Measurements from ENCODE around the gene TNFRSF8.

The TNFRSF8 gene

DNA sequence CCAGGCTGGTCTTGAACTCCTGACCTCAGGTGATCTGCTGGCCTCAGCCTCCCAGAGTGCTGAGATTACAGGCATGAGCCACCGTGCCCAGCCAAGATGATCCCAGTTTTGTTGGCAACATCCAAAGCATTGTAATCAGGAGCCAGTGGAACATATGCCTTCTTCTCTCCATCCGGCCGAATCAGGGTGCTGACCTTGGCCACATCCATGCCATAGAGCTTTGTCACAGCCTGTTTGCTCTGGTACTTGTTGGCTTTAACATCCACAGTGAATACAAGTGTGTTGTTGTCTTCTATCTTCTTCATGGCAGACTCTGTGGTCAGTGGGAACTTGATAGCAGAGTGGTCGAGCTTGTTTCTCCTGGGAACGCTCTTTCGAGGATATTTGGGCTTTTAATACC is 17.1 kb downstream of the TNFRSF8 start:
- TF ChIP-seq, protein P1, sequence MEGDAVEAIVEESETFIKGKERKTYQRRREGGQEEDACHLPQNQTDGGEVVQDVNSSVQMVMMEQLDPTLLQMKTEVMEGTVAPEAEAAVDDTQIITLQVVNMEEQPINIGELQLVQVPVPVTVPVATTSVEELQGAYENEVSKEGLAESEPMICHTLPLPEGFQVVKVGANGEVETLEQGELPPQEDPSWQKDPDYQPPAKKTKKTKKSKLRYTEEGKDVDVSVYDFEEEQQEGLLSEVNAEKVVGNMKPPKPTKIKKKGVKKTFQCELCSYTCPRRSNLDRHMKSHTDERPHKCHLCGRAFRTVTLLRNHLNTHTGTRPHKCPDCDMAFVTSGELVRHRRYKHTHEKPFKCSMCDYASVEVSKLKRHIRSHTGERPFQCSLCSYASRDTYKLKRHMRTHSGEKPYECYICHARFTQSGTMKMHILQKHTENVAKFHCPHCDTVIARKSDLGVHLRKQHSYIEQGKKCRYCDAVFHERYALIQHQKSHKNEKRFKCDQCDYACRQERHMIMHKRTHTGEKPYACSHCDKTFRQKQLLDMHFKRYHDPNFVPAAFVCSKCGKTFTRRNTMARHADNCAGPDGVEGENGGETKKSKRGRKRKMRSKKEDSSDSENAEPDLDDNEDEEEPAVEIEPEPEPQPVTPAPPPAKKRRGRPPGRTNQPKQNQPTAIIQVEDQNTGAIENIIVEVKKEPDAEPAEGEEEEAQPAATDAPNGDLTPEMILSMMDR (IDR thresholded peaks at IDR 0.05; ENCODE audit: borderline replicate concordance, control extremely low read depth, extremely low read depth, insufficient read depth, missing control alignments): no peak
- in situ Hi-C loops (cut with MboI; ENCODE audit: low sequenced_read_pairs, unreplicated experiment): no loop called here
- DNase-seq (ENCODE audit: low spot score): no peak

DNA sequence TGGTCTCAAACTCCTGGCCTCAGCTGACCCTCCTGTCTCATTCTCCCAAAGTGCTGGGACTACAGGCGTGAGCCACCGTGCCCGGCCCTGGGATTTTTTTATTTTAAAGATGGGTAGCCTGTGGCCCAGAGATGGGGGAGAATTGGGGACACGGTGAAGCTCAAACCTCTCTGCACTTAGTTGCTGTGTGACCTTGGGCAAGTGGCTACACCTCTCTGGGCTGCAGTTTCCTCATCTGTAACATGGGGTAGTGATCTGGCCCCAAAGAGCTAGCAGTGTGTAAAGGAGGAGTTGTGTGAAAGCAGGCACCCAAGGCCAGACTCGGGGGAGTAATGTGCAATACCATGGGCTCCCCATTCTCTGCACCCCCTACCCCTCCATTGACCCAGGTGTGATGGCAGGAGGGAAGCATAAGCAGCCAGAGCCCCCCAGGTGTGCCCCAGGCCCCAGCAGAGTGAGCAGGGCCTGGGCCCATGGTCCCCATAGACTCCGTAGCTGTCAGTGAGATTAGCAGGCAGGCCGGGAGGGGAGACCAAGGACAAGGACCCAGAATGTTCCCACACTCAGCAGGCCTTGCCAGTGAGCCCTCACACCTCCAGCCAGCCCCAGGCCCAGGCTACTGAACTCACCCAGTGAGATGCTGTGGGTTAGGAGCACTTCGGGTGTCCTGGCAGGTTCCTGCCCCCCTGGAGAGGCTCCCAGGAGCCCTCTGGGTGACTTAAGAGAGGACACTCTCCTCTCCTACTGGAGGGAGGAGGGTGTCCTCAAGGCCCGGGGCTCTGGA is 17.9 kb downstream of the TNFRSF8 start:
- TF ChIP-seq, protein P1 (IDR thresholded peaks at IDR 0.05; ENCODE audit: borderline replicate concordance, control extremely low read depth, extremely low read depth, insufficient read depth, missing control alignments): no peak
- in situ Hi-C loops (cut with MboI; ENCODE audit: low sequenced_read_pairs, unreplicated experiment): no loop called here
- no peak for DNase-seq (ENCODE audit: low spot score)

DNA sequence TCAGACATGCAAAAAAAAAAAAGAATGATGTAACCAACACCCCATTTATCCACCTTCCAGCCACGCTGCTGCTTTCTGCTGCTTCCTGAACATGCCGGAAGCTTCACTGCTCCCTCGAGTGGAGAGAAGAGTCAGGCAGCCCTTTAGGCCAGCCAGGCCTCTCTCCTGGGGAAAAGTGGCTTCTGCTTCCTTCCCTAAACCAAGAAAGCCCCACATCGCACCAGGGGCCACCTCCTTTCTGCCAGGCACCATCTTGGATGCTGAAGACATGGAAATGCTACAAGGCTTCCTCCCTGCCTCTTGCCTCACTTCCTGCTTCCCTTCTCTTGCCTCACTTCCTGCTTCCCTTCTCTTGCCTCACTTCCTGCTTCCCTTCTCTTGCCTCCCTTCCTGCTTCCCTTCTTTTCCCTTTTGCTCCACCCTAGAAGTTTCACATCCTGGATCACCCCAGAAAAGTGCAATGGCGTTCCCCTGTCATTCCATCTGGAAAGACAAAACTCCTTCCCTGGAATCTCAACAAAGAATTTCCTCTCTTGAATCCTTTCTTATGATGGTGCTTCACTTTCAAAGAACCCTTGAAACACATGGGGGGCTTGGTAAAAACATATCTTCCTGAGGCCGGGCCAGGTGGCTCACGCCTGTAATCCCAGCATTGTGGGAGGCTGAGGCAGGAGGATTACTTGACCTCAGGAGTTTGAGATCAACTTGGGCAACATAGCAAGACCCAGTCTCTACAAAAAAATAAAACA is 18.7 kb downstream of the TNFRSF8 start:
- DNase-seq (ENCODE audit: low spot score): no peak
- TF ChIP-seq, protein P1 (IDR thresholded peaks at IDR 0.05; ENCODE audit: borderline replicate concordance, control extremely low read depth, extremely low read depth, insufficient read depth, missing control alignments): no peak
- in situ Hi-C loops (cut with MboI; ENCODE audit: low sequenced_read_pairs, unreplicated experiment): no loop called here

DNA sequence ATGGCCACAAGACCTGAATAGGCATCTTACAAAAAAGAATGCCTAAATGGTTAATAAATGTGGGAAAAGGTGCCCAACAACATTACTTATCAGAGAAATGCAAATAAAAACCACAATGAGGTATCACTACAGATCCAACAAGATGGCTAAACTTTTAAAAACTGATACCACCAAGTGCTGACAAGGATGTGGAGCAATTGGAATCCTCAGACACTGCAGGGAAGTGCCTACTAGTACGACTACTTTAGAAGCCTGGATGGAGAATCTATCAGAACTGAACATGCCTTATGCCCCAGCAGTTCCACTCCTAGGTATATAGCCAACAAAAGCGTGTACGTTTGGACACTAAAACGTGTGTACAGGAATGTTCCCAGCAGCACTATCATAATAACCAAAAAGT is 19.9 kb downstream of the TNFRSF8 start:
- in situ Hi-C loops (cut with MboI; ENCODE audit: low sequenced_read_pairs, unreplicated experiment): no loop called here
- TF ChIP-seq, protein P1 (IDR thresholded peaks at IDR 0.05; ENCODE audit: borderline replicate concordance, control extremely low read depth, extremely low read depth, insufficient read depth, missing control alignments): no peak
- no peak for DNase-seq (ENCODE audit: low spot score)

DNA sequence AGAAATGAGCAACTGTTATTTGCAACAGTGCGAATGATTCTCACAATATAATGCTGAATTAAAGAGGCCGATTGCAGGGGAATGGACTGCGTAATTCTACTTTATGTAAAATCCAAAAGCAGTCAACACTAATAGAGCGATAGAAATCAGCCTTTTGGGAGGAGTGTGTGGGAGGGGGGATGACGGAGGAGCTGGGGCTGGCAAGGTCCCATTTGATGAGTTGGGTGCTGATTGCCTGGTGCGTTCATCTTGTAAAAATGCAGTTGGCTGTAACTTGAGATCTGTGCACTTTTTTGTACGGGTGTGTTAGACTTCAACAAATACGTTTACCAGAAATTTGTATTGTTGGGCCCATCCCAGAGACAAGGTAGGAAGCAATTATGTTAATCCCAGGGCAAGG is 20.7 kb downstream of the TNFRSF8 start:
- in situ Hi-C loops (cut with MboI; ENCODE audit: low sequenced_read_pairs, unreplicated experiment): no loop called here
- TF ChIP-seq, protein P1 (IDR thresholded peaks at IDR 0.05; ENCODE audit: borderline replicate concordance, control extremely low read depth, extremely low read depth, insufficient read depth, missing control alignments): no peak
- DNase-seq (ENCODE audit: low spot score): no peak

DNA sequence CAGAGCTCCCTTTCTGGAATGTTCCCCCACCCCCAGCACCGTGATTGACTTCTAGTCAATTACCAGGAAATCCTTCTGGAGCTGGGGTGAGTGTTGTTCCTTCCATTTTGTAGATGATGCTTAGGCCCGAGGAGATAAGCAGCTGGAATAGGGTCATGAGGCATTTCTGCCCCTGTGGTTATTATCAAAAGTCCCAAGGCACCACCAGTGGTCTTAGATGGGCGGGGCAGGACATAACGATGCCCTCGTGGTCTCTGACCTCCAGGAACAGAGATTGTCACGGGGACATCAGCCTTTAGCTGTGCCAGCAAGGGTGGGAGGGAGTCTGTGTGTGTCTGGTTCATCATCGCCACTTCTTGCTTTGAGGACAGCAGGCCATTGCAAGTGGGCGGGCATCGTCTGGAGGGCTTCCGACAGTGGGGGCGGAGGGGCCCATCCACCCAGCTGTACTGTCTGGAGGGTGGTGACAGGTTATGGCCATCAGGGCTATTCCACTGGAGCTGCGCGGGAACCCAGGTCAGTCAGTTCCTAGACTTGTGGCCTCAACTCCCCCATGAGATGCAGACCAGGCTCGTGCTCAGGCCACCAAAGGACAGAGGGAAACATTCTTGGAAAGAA is 22.6 kb downstream of the TNFRSF8 start:
- in situ Hi-C loops (cut with MboI; ENCODE audit: low sequenced_read_pairs, unreplicated experiment): no loop called here
- TF ChIP-seq, protein P1 (IDR thresholded peaks at IDR 0.05; ENCODE audit: borderline replicate concordance, control extremely low read depth, extremely low read depth, insufficient read depth, missing control alignments): no peak
- DNase-seq (ENCODE audit: low spot score): no peak

All from GM13976 (cell line).